Measurements from ENCODE around the gene TSPAN5.

The TSPAN5 gene

GRCh38 chr4:98618680-98619079, 39.7 kb downstream of the TSPAN5 start:
- Histone ChIP-seq H3K27ac (ENCODE audit: low read depth, low read length) (no peak overlapping the region), H3K9ac (ENCODE audit: low read length) (no peak overlapping the region), H3K9me3 (ENCODE audit: insufficient read depth, low read length) (no peaks in the 10 kb centered on the region), H3K9me2 (replicated peaks; ENCODE audit: insufficient read depth, low read length) (no peaks in the 10 kb centered on the region), H3F3A (ENCODE audit: insufficient read depth) (no peaks in the 10 kb centered on the region), H3K27me3 (ENCODE audit: low read length) (no peaks in the 10 kb centered on the region), H3K4me2 (ENCODE audit: low read depth, low read length, poor library complexity, severe bottlenecking) (no peak overlapping the region), H3K79me2 (ENCODE audit: insufficient read depth, low read length) (no peaks in the 10 kb centered on the region), H3K36me3 (ENCODE audit: low read length) (no peaks in the 10 kb centered on the region), H4K20me1 (ENCODE audit: low read depth, low read length) (no peaks in the 10 kb centered on the region), H2AFZ (ENCODE audit: low read depth, low read length, severe bottlenecking) (no peak overlapping the region), H3K4me3 (ENCODE audit: insufficient read depth, low read length, poor library complexity, severe bottlenecking) (no peak overlapping the region)
- TF ChIP-seq EZH2phosphoT487 (conservative IDR thresholded peaks at IDR 0.05; ENCODE audit: low read length) (no peak), CTCF (IDR thresholded peaks at IDR 0.05; ENCODE audit: insufficient read depth, low read length, poor library complexity, severe bottlenecking) (no peak)

- no peak overlapping the region for H3K27ac ChIP-seq (ENCODE audit: low read depth, low read length)
- H2AFZ ChIP-seq (ENCODE audit: low read depth, low read length, severe bottlenecking), result no peak overlapping the region
- H3K4me2 ChIP-seq (ENCODE audit: low read depth, low read length, poor library complexity, severe bottlenecking), result no peak overlapping the region
- no peaks in the 10 kb centered on the region for H4K20me1 ChIP-seq (ENCODE audit: low read depth, low read length)
- H3F3A ChIP-seq (ENCODE audit: insufficient read depth), result no peaks in the 10 kb centered on the region
- H3K36me3 ChIP-seq (ENCODE audit: low read length), result no peaks in the 10 kb centered on the region
- H3K9me3 ChIP-seq (ENCODE audit: insufficient read depth, low read length), result no peaks in the 10 kb centered on the region
- no peaks in the 10 kb centered on the region for H3K9me2 ChIP-seq (replicated peaks; ENCODE audit: insufficient read depth, low read length)
- no peaks in the 10 kb centered on the region for H3K79me2 ChIP-seq (ENCODE audit: insufficient read depth, low read length)
- TF ChIP-seq CTCF (IDR thresholded peaks at IDR 0.05; ENCODE audit: insufficient read depth, low read length, poor library complexity, severe bottlenecking), result no peak
- TF ChIP-seq EZH2phosphoT487 (conservative IDR thresholded peaks at IDR 0.05; ENCODE audit: low read length), result no peak
- no peak overlapping the region for H3K4me3 ChIP-seq (ENCODE audit: insufficient read depth, low read length, poor library complexity, severe bottlenecking)
- H3K27me3 ChIP-seq (ENCODE audit: low read length), result no peaks in the 10 kb centered on the region
- H3K9ac ChIP-seq (ENCODE audit: low read length), result no peak overlapping the region
Measured at GRCh38 chr4:98617358-98618047, 40.9 kb downstream of the TSPAN5 start.

GRCh38 chr4:98615991-98616390, 42.4 kb downstream of the TSPAN5 start:
- Histone ChIP-seq H4K20me1 (ENCODE audit: low read depth, low read length) (no peaks in the 10 kb centered on the region), H3K9me3 (ENCODE audit: insufficient read depth, low read length) (no peaks in the 10 kb centered on the region), H3K4me3 (ENCODE audit: insufficient read depth, low read length, poor library complexity, severe bottlenecking) (no peak overlapping the region), H3K4me2 (ENCODE audit: low read depth, low read length, poor library complexity, severe bottlenecking) (no peak overlapping the region), H3K27me3 (ENCODE audit: low read length) (no peaks in the 10 kb centered on the region), H3K9me2 (replicated peaks; ENCODE audit: insufficient read depth, low read length) (no peaks in the 10 kb centered on the region), H3F3A (ENCODE audit: insufficient read depth) (no peaks in the 10 kb centered on the region), H3K36me3 (ENCODE audit: low read length) (no peaks in the 10 kb centered on the region), H2AFZ (ENCODE audit: low read depth, low read length, severe bottlenecking) (no peak overlapping the region), H3K9ac (ENCODE audit: low read length) (no peak overlapping the region), H3K27ac (ENCODE audit: low read depth, low read length) (no peak overlapping the region), H3K79me2 (ENCODE audit: insufficient read depth, low read length) (no peaks in the 10 kb centered on the region)
- no peak for TF ChIP-seq EZH2phosphoT487 (conservative IDR thresholded peaks at IDR 0.05; ENCODE audit: low read length)
- TF ChIP-seq CTCF (IDR thresholded peaks at IDR 0.05; ENCODE audit: insufficient read depth, low read length, poor library complexity, severe bottlenecking), result no peak

Measured in SU-DHL-6 (cell line).